GM18519 (cell line): ENCODE measurements around the gene EYS.

Experiments
- ATAC-seq: cut with Tn5 transposase; IDR thresholded peaks from one replicate; pipeline ENCODE4 v1.9.1; 2021; ENCODE audit warnings: mild to moderate bottlenecking, moderate library complexity; ENCODE audit not compliant: unreplicated experiment, low FRiP score

EYS gene

GRCh38 chr6:64874776-64875175, 832.2 kb downstream of the EYS start:
- ATAC-seq: no peak

GRCh38 chr6:64872633-64873032, 834.4 kb downstream of the EYS start:
- no peak for ATAC-seq

DNA sequence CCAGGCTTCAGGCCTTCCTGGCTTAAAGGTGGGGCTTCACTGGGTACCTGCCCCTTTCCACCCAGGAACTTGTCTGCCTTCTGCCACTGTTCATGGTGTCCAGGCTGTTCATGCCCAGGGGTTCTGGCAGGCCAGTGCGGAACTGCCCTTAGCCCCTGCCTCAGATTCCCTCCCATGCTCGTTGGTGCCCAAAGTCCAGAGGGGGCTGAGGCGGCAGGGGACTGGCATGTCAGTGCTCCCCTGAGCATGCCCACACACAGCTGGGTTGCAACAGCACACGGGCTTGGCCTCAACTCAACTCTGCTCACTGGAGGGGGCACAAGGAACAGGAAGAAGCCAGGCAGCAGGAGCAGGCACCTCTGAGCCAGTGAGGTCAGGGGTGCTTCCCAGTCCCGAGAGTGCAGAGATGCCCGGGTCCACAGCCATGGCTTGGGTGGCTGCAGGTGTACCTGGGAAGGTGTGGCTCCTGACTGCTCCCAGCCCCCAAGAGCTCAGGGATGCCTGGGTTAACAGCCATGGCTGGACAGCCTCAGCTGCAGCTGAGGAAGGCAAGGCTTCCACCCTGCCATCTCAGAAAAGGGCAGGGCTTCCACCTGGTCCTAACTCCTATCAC, 845.9 kb downstream of the EYS start:
- no peak for ATAC-seq

- no peak for ATAC-seq
These were observed 846.8 kb downstream of the EYS start for GRCh38 chr6:64860203-64860602.

GRCh38 chr6:64850121-64850520, 856.9 kb downstream of the EYS start:
- ATAC-seq: no peak

DNA sequence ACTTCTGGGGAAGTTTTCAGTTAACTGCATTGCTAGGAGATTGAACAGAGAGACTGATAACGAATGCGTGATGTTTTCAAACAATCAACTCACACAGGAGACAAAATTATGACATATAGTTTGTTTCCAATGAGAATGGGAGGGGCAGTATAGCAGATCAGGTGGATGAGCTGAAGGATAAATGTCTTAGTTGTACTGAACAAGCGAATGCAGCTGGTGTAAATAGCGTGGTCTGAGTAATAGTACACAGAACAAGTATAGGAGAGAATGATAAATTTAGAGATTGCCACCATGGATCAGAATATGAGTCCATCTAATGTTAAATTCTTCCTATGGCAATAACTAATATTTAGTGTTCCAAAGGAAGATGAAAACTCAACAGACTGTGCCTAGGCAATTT, 858.6 kb downstream of the EYS start:
- no peak for ATAC-seq

DNA sequence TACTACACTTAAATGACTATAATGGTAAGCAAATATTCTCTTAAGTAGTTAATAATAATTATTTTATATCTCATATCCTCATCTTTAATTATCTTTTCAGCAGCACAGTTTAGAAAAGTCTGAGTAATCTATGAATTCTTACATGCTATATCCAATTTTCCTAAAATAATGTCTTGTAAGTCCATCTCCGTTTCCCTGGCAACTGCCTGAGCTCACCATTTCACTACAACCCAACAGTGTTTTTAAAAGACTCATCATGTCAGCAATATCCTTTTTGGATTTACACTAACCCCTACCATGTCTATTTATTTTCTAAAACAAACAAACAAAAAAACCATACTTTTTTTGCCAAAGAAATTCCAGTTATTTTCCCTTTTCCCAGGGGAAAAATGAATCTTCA, 859.6 kb downstream of the EYS start:
- ATAC-seq: no peak

DNA sequence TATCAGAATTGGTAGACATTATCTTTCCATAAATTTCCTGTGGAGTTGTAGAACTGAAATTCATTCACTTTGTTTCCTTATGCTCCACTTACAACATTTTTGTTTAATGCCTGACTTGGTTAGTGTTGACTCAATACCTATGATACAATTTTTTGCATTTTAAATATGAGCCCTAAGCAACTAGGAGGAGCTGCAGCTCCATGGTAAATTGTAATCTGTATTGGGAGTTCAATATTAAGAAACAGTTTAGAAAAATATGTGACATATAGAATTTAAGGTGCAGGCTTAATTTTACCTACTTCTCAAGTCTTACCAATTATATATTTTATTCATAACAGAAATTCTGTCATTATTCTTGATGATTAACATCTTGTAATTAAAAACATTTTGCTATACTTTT, 868.3 kb downstream of the EYS start:
- no peak for ATAC-seq

GRCh38 chr6:64831680-64832079, 875.3 kb downstream of the EYS start:
- no peak for ATAC-seq

DNA sequence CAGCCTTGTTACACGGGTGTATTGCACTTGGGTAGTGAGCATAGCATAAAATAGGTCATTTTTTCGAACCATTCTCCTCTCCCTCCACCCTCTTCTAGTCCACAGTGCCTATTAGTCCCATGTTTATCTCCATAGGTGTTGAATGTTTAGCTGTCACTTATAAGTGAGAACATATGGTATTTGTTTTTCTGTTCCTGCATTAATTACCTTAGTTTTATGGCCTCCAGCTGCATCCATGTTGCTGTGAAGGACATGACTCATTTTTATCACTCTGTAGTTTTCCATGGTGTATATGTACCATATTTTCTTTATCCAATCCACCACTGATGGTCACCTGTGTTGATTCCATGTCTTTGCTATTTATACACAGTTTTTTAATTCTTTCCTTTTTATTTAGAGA, 889.5 kb downstream of the EYS start:
- ATAC-seq: no peak

- ATAC-seq: no peak
These were observed 891.3 kb downstream of the EYS start for GRCh38 chr6:64815718-64816117.

DNA sequence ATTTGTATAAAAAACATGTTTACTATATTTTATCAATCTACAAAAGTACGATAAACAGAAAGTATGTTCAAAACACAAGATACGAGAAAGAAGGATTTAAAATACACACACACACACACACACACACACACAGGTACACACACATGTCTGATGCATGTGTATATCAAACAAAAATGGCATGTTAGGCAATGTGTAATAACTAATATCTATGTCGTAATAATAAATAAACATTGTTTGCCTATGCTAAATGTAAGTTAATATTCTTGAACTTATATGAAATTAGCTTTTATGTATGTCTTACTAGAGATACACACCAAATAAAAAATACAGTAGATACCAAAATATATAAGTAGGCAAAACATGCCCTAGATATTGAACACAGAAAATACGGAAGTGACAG, 894.9 kb downstream of the EYS start:
- no peak for ATAC-seq

DNA sequence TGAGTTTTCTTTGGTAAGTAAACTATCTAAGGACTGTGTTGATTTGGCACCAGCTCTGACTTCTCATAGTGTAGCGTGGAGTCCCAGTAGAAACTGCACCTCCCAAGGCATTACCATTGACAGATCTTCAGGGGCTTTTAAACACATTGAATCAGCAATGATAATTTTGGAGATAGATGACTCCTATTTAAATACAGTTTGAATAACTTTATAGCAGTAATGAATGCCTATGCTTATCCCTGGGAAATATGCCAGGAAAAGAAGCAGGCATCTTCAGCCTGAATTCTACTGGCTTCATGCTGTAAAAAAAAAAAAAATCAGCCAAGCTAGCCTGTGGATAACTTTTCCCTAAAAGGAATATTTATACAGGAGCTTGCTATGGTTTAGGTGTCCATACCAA, 895.9 kb downstream of the EYS start:
- ATAC-seq: no peak

DNA sequence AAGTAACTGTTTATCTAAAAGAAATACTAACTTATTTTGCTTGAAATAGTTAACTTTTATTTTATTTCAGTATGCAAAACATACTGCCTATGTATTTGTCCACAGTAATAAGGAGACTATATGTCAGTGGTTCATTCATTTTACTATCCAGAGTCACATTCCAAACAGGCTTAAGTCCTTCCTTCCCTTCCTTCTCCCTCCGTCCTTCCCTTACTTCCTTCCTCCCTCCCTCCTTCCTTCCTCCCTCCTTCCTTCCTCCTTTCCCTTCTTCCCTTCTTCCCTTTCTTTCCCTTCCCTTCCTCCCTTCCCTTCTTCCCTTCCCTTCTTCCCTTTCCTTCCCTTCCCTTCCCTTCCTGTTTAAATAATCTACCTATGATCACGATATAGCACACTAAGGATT, 899.2 kb downstream of the EYS start:
- ATAC-seq: no peak

DNA sequence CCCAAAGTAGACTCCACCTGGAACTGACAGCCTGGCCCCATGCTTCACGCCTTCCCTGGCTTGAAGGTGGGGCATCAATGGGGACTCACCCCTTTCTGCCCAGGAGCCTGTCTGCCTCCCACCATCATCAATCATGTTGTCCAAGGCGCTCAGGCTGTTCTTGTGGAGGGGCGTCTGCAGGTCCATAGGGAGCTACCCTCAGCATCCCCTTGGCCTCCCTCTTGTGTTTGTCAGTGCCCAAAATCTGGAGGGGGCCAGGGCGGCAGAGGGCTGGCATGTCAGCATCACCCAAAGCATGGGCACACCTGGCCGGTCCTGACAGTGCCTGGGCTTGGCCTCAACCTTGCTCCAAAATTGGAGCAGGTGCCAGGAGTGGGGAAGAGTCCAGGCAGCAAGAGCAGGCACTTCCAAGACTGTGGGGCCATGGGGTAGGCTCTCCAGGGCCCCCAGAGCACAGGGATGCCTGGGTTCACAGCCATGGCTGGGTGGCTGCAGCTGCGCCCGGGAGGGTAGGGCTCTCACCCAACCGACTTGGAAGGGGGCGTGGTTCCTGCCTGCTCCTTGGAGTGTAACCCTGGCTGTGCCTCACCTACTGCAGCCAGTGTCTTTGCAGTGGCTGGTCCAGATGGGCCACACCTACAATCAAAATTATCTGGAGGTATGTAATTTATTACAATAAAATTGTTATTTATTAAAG, 903.4 kb downstream of the EYS start:
- ATAC-seq: no peak

- ATAC-seq: no peak
These were observed 914.5 kb downstream of the EYS start for GRCh38 chr6:64792534-64792933.

GRCh38 chr6:64789476-64789875, 917.5 kb downstream of the EYS start:
- no peak for ATAC-seq

- ATAC-seq: no peak
These were observed 920.3 kb downstream of the EYS start for GRCh38 chr6:64786736-64787135.

DNA sequence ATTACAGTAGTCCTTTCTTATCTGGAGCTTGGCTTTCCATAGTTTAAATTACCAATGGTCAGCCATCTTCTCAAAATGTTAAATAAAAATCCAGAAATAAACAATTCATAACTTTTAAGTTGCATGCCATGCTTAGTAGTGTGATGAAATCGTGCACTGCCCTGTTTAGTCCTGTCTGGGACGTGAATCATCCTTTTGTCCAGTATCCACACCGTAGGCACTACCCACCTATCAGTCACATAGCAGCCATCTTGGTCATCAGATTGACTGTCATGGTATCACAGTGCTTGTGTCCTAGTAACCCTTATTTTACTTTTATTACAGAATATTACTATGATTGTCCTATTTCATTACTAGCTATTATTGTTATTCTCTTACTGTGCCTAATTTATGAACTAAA, 924.1 kb downstream of the EYS start:
- ATAC-seq: no peak

- no peak for ATAC-seq
These were observed 928.9 kb downstream of the EYS start for GRCh38 chr6:64777941-64778785.

DNA sequence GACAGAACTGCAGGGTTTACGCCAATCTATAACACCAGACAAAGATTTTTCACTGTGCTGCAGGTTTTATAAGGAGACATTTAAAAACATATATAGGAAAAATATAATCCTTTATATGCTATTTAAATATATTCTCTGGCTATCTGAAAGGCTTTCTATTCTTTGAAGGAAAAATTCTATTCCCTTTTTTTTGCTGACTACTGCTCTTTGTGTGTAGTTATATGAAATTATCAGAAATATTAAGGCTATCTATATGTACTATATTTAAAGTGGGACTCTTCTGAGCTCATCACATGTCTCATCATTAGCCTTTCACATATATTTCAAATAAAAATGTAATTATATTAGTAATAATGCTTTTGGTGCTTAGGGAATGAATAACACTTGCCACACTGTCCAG, 930.7 kb downstream of the EYS start:
- ATAC-seq: no peak

- ATAC-seq: no peak
These were observed 932.1 kb downstream of the EYS start for GRCh38 chr6:64774881-64775280.
